PC-3 (cell line): ENCODE data around the gene ZNF469.

Experiments used
- EZH2 ChIP-seq: fragments of 300-600 bp; sonication (generic); IDR thresholded peaks from one replicate; pipeline ENCODE4 v1.6.1; 2017; ENCODE audit warnings: antibody characterized with exemption, mild to moderate bottlenecking, low read length; ENCODE audit not compliant: unreplicated experiment
- EZH2phosphoT487 ChIP-seq: fragments of 300-600 bp; sonication (generic); IDR thresholded peaks from 2 replicates; pipeline ENCODE4 v1.6.1; 2018; ENCODE audit warnings: mild to moderate bottlenecking, antibody characterized with exemption, low read length, borderline replicate concordance
- TF ChIP-seq, protein P1 (sequence below): fragments of 300-600 bp; sonication (generic); conservative IDR thresholded peaks from 2 replicates; pipeline ENCODE4 v1.5.1; 2017; ENCODE audit warnings: antibody characterized with exemption, low read depth, mild to moderate bottlenecking, low read length

DNA sequence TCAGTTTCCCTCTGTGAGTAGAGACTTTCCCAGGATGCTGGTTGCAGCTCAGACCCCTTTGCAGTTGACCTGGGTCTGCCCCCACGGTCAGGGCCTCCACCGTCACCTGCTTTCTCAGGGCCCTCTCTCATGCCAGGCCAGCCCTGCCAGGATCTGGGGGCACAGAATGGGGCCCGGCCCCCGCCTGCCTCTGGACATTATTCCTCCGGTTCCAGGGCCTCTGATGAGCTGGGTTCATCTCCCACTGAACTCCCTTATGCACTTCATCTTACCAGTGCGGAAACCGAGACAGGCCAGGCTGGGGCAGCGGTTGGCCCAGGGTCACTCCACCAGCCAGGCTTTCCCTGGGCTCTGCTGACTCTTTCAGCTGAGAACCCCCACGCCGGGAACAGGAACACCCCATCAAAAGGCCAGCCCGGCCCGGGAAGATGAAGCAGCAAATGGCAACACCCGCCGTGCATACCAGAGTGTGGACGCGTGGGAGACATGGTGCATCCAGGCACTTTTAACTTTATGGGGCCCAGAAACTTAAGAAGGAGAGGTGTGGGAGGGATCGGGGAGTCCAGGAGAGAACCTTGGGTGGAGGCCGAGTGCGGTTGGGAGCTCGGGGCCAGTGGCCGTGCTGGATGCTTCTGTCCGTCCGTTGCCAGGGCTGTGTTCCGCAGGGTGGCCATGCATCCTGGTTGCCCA, 19.9 kb downstream of the ZNF469 start:
- TF ChIP-seq, protein P1, sequence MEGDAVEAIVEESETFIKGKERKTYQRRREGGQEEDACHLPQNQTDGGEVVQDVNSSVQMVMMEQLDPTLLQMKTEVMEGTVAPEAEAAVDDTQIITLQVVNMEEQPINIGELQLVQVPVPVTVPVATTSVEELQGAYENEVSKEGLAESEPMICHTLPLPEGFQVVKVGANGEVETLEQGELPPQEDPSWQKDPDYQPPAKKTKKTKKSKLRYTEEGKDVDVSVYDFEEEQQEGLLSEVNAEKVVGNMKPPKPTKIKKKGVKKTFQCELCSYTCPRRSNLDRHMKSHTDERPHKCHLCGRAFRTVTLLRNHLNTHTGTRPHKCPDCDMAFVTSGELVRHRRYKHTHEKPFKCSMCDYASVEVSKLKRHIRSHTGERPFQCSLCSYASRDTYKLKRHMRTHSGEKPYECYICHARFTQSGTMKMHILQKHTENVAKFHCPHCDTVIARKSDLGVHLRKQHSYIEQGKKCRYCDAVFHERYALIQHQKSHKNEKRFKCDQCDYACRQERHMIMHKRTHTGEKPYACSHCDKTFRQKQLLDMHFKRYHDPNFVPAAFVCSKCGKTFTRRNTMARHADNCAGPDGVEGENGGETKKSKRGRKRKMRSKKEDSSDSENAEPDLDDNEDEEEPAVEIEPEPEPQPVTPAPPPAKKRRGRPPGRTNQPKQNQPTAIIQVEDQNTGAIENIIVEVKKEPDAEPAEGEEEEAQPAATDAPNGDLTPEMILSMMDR: no peak
- TF ChIP-seq EZH2 (no peak), EZH2phosphoT487 (no peak)
